22Rv1 (cell line): ENCODE results near the gene ERC1.

ENCODE experiments used
- ZFX ChIP-seq: fragments of 450-650 bp; IDR thresholded peaks from 2 replicates; pipeline ENCODE4 v1.6.1; 2017; ENCODE audit warnings: antibody characterized with exemption, borderline replicate concordance
- TF ChIP-seq, protein P1 (sequence below): fragments of 450-650 bp; IDR thresholded peaks from 2 replicates; pipeline ENCODE4 v1.5.1; 2017; ENCODE audit warnings: mild to moderate bottlenecking

GRCh38 chr12:1529862-1530591 lies 539.0 kb downstream of the ERC1 start:
- TF ChIP-seq, protein P1, sequence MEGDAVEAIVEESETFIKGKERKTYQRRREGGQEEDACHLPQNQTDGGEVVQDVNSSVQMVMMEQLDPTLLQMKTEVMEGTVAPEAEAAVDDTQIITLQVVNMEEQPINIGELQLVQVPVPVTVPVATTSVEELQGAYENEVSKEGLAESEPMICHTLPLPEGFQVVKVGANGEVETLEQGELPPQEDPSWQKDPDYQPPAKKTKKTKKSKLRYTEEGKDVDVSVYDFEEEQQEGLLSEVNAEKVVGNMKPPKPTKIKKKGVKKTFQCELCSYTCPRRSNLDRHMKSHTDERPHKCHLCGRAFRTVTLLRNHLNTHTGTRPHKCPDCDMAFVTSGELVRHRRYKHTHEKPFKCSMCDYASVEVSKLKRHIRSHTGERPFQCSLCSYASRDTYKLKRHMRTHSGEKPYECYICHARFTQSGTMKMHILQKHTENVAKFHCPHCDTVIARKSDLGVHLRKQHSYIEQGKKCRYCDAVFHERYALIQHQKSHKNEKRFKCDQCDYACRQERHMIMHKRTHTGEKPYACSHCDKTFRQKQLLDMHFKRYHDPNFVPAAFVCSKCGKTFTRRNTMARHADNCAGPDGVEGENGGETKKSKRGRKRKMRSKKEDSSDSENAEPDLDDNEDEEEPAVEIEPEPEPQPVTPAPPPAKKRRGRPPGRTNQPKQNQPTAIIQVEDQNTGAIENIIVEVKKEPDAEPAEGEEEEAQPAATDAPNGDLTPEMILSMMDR, result no peak
- no peak for TF ChIP-seq ZFX
